HL-60 (cell line): ENCODE measurements around the gene LAMC1.

ENCODE experiments used
- POLR2AphosphoS5 ChIP-seq: IDR thresholded peaks from 2 replicates; pipeline ENCODE4 v1.6.1; 2012; ENCODE audit warnings: low read depth
- TF ChIP-seq, protein P1 (sequence below): IDR thresholded peaks from one replicate; pipeline ENCODE4 v1.5.1; 2011; ENCODE audit warnings: low read length, control low read depth, inconsistent platforms; ENCODE audit not compliant: insufficient read depth
- TF ChIP-seq, protein P2 (sequence below): IDR thresholded peaks from 2 replicates; pipeline ENCODE4 v1.6.1; 2012; ENCODE audit warnings: low read depth; ENCODE audit not compliant: insufficient replicate concordance

DNA sequence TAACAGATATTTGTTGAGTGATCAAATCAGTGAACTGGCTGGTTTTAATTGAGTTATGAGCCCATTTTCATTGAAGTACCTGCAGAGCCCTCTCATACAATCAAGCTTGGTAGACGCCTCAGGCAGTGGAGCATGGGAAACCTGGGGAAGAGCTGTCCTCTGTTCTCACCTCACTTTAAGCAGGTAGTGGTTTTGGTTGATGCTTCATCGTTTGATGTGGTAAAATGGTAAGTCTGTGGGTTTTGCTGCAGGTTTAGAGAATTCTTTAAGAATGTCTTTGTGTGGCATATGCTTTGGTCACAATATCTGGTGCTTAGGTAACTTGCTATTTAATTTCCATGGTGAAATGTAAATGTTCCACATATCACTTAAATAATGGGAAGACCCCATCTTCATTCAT, 10.0 kb downstream of the LAMC1 start:
- TF ChIP-seq, protein P1, sequence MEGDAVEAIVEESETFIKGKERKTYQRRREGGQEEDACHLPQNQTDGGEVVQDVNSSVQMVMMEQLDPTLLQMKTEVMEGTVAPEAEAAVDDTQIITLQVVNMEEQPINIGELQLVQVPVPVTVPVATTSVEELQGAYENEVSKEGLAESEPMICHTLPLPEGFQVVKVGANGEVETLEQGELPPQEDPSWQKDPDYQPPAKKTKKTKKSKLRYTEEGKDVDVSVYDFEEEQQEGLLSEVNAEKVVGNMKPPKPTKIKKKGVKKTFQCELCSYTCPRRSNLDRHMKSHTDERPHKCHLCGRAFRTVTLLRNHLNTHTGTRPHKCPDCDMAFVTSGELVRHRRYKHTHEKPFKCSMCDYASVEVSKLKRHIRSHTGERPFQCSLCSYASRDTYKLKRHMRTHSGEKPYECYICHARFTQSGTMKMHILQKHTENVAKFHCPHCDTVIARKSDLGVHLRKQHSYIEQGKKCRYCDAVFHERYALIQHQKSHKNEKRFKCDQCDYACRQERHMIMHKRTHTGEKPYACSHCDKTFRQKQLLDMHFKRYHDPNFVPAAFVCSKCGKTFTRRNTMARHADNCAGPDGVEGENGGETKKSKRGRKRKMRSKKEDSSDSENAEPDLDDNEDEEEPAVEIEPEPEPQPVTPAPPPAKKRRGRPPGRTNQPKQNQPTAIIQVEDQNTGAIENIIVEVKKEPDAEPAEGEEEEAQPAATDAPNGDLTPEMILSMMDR = no peak
- TF ChIP-seq POLR2AphosphoS5 = no peak
- TF ChIP-seq, protein P2, sequence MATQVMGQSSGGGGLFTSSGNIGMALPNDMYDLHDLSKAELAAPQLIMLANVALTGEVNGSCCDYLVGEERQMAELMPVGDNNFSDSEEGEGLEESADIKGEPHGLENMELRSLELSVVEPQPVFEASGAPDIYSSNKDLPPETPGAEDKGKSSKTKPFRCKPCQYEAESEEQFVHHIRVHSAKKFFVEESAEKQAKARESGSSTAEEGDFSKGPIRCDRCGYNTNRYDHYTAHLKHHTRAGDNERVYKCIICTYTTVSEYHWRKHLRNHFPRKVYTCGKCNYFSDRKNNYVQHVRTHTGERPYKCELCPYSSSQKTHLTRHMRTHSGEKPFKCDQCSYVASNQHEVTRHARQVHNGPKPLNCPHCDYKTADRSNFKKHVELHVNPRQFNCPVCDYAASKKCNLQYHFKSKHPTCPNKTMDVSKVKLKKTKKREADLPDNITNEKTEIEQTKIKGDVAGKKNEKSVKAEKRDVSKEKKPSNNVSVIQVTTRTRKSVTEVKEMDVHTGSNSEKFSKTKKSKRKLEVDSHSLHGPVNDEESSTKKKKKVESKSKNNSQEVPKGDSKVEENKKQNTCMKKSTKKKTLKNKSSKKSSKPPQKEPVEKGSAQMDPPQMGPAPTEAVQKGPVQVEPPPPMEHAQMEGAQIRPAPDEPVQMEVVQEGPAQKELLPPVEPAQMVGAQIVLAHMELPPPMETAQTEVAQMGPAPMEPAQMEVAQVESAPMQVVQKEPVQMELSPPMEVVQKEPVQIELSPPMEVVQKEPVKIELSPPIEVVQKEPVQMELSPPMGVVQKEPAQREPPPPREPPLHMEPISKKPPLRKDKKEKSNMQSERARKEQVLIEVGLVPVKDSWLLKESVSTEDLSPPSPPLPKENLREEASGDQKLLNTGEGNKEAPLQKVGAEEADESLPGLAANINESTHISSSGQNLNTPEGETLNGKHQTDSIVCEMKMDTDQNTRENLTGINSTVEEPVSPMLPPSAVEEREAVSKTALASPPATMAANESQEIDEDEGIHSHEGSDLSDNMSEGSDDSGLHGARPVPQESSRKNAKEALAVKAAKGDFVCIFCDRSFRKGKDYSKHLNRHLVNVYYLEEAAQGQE = no peak
